ENCODE measurements around the gene ARL16.

The ARL16 gene

GRCh38 chr17:81650951-81651350 lies 32.6 kb downstream of the ARL16 start:
- Histone ChIP-seq H3K9me3 (ENCODE audit: severe bottlenecking) (peaks cover 6% of the 10 kb centered on the region), H3K36me3 (ENCODE audit: low read depth) (no peaks in the 10 kb centered on the region), H3K27me3 (ENCODE audit: insufficient read depth, poor library complexity, severe bottlenecking) (peaks cover 24% of the 10 kb centered on the region), H3K4me3 (ENCODE audit: severe bottlenecking) (no peak overlapping the region), H3K27ac (ENCODE audit: poor library complexity, severe bottlenecking) (no peak overlapping the region), H3K4me1 (ENCODE audit: insufficient read depth, poor library complexity, severe bottlenecking) (no peaks in the 10 kb centered on the region)
- TF ChIP-seq CTCF (IDR thresholded peaks at IDR 0.05; ENCODE audit: poor library complexity, severe bottlenecking): no peak
- no peak for ATAC-seq (ENCODE audit: low read depth)
- no peak for DNase-seq (ENCODE audit: low spot score)

GRCh38 chr17:81648707-81649085 lies 34.9 kb downstream of the ARL16 start:
- Histone ChIP-seq H3K36me3 (ENCODE audit: low read depth) (no peaks in the 10 kb centered on the region), H3K27ac (ENCODE audit: poor library complexity, severe bottlenecking) (no peak overlapping the region), H3K4me1 (ENCODE audit: insufficient read depth, poor library complexity, severe bottlenecking) (no peaks in the 10 kb centered on the region), H3K27me3 (ENCODE audit: insufficient read depth, poor library complexity, severe bottlenecking) (peaks cover 24% of the 10 kb centered on the region), H3K4me3 (ENCODE audit: severe bottlenecking) (no peak overlapping the region), H3K9me3 (ENCODE audit: severe bottlenecking) (peaks cover 6% of the 10 kb centered on the region)
- DNase-seq (ENCODE audit: low spot score) (no peak), ATAC-seq (ENCODE audit: low read depth) (no peak)
- no peak for TF ChIP-seq CTCF (IDR thresholded peaks at IDR 0.05; ENCODE audit: poor library complexity, severe bottlenecking)

GRCh38 chr17:81648013-81648706 lies 35.4 kb downstream of the ARL16 start:
- Histone ChIP-seq H3K27ac (ENCODE audit: poor library complexity, severe bottlenecking) (no peak overlapping the region), H3K9me3 (ENCODE audit: severe bottlenecking) (peaks cover 6% of the 10 kb centered on the region), H3K4me3 (ENCODE audit: severe bottlenecking) (no peak overlapping the region), H3K36me3 (ENCODE audit: low read depth) (no peaks in the 10 kb centered on the region), H3K27me3 (ENCODE audit: insufficient read depth, poor library complexity, severe bottlenecking) (peaks cover 24% of the 10 kb centered on the region), H3K4me1 (ENCODE audit: insufficient read depth, poor library complexity, severe bottlenecking) (no peaks in the 10 kb centered on the region)
- ATAC-seq (ENCODE audit: low read depth) (no peak), DNase-seq (ENCODE audit: low spot score) (no peak)
- no peak for TF ChIP-seq CTCF (IDR thresholded peaks at IDR 0.05; ENCODE audit: poor library complexity, severe bottlenecking)

- Histone ChIP-seq H3K27me3 (ENCODE audit: insufficient read depth, poor library complexity, severe bottlenecking) (peaks cover 24% of the 10 kb centered on the region), H3K36me3 (ENCODE audit: low read depth) (no peaks in the 10 kb centered on the region), H3K27ac (ENCODE audit: poor library complexity, severe bottlenecking) (no peak overlapping the region), H3K9me3 (ENCODE audit: severe bottlenecking) (peaks cover 6% of the 10 kb centered on the region), H3K4me3 (ENCODE audit: severe bottlenecking) (no peak overlapping the region), H3K4me1 (ENCODE audit: insufficient read depth, poor library complexity, severe bottlenecking) (no peaks in the 10 kb centered on the region)
- no peak for TF ChIP-seq CTCF (IDR thresholded peaks at IDR 0.05; ENCODE audit: poor library complexity, severe bottlenecking)
- DNase-seq (ENCODE audit: low spot score) (no peak), ATAC-seq (ENCODE audit: low read depth) (no peak)
These were observed 36.0 kb downstream of the ARL16 start for GRCh38 chr17:81647640-81648012.

GRCh38 chr17:81646869-81647600 lies 36.6 kb downstream of the ARL16 start:
- ATAC-seq (ENCODE audit: low read depth): no peak; the same call in 2 of the 3 replicates
- TF ChIP-seq CTCF (IDR thresholded peaks at IDR 0.05; ENCODE audit: poor library complexity, severe bottlenecking): no peak
- Histone ChIP-seq H3K9me3 (ENCODE audit: severe bottlenecking) (peaks cover 6% of the 10 kb centered on the region), H3K4me1 (ENCODE audit: insufficient read depth, poor library complexity, severe bottlenecking) (peaks cover 6% of the 10 kb centered on the region), H3K36me3 (ENCODE audit: low read depth) (no peaks in the 10 kb centered on the region), H3K27me3 (ENCODE audit: insufficient read depth, poor library complexity, severe bottlenecking) (peaks cover 24% of the 10 kb centered on the region), H3K27ac (ENCODE audit: poor library complexity, severe bottlenecking) (no peak overlapping the region), H3K4me3 (ENCODE audit: severe bottlenecking) (no peak overlapping the region)
- no peak for DNase-seq (ENCODE audit: low spot score)
